Measurements from ENCODE around the gene EVI5L. TPM values are rescaled to one million over a fixed set of nuclear protein-coding genes. Genes with fewer than 3 reads are reported as not detected.
A peak's percentile ranks its signal among the peaks of the same experiment; 100 is the strongest.

EVI5L gene
- total and polyA plus RNA-seq, 2 of the 13 experiments (the other 11 are each of a cell fraction or from before 2014, with no cell fraction given) = 1.7 to 2.4 TPM

DNA sequence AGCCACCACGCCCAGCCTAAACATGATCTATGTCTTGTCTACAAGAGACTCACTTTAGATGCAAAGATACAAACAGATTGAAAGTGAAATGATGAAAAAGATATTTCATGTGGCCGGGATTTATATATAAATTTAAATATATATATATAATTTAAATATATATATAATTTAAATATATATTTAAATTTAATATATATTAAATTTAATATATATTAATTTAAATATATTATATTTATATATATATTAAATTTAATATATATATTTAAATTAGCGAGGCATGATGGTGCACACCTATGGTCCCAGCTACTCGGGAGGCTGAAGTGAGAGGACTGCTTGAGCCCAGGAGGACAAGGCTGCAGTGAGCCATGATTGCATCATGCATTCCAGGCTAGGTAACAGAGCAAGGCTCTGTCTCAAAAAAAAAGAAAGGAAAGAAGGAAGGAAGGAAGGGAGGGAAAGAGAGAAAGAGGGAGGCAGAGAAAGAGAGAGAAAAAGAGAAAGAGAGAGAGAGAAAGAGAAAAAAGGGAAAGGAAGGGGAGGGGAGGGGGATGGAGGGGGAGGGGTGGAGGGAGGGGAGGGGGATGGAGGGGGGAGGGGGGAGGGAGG lies 7.0 kb upstream of the EVI5L start (continued):
- TF ChIP-seq AGO1 (IDR thresholded peaks at IDR 0.05; ENCODE audit: low read depth, low read length, poor library complexity, severe bottlenecking) (no peak), ATF7 (IDR thresholded peaks at IDR 0.05) (peak; percentile 49), ATF7 (CRISPR knock-in tag; IDR thresholded peaks at IDR 0.05) (no peak), SETDB1 (CRISPR knock-in tag; IDR thresholded peaks at IDR 0.05; ENCODE audit: borderline replicate concordance) (no peak), TBP (CRISPR knock-in tag; IDR thresholded peaks at IDR 0.05) (no peak)

DNA sequence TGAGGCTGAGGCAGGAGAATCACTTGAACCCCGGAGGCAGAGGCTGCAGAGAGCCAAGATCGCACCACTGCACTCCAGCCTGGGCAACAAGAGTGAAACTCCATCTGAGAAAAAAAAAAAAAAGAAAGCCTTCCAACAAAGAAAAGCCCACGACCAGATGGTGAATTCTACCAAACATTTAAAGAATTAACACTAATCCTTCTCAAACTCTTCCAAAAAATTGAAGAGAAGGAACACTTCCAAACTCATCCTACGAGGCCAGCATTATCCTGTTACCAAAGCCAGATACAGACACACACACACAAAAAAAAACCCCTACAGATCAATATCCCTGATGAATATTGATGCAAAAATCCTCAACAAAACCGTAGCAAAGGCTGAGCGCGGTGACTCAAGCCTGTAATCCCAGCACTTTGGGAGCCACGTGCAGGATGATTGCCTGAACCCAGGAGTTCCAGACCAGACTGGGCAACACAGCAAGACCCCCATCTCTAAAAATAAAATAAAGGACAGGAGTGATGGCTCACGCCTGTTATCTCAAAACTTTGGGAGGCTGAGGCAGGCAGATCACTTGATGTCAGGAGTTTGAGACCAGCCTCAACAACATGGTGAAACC lies 6.2 kb upstream of the EVI5L start:
- WGBS (ENCODE audit: low lambda C conversion rate) = 6% methylated on average over 9 of the region's 9 CpGs
- in situ Hi-C loops (cut with HindIII; ENCODE audit: extremely low pct_ligation_motif_present, low pct_unique_long_range_greater_than_20kb) = no loop called here
- intact Hi-C loops (cut with micrococcal nuclease; ENCODE audit: unreplicated experiment) = no loop called here

More for the DNA sequence above, 6.2 kb upstream of the EVI5L start:
- H2AFZ ChIP-seq (ENCODE audit: low read length) = no peak overlapping the region
- H3K4me2 ChIP-seq (ENCODE audit: low read depth, low read length) = no peak overlapping the region
- H3K9ac ChIP-seq (ENCODE audit: insufficient read depth, low read depth, low read length) = no peak overlapping the region
- POLR2A ChIA-PET = no interaction called here
- no peak for TF ChIP-seq ZNF691 (CRISPR knock-in tag; IDR thresholded peaks at IDR 0.05; ENCODE audit: borderline replicate concordance, low read depth)
- peak; percentile 2 for TF ChIP-seq HNRNPK (IDR thresholded peaks at IDR 0.05; ENCODE audit: low read depth, low read length, poor library complexity, severe bottlenecking)
- TF ChIP-seq SUZ12 (IDR thresholded peaks at IDR 0.05; ENCODE audit: low read depth, low read length) = no peak
- TF ChIP-seq ZNF121 (CRISPR knock-in tag; IDR thresholded peaks at IDR 0.05) = peak; percentile 87
- no peak for TF ChIP-seq THAP9 (CRISPR knock-in tag; IDR thresholded peaks at IDR 0.05; ENCODE audit: borderline replicate concordance)
- TF ChIP-seq KLF12 (CRISPR knock-in tag; IDR thresholded peaks at IDR 0.05; ENCODE audit: borderline replicate concordance) = no peak
- TF ChIP-seq, protein P1, sequence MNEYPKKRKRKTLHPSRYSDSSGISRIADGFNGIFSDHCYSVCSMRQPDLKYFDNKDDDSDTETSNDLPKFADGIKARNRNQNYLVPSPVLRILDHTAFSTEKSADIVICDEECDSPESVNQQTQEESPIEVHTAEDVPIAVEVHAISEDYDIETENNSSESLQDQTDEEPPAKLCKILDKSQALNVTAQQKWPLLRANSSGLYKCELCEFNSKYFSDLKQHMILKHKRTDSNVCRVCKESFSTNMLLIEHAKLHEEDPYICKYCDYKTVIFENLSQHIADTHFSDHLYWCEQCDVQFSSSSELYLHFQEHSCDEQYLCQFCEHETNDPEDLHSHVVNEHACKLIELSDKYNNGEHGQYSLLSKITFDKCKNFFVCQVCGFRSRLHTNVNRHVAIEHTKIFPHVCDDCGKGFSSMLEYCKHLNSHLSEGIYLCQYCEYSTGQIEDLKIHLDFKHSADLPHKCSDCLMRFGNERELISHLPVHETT (CRISPR knock-in tag; conservative IDR thresholded peaks at IDR 0.05) = no peak
- TF ChIP-seq RORA (CRISPR knock-in tag; IDR thresholded peaks at IDR 0.05) = no peak
- BruUV-seq (replicated peaks) = no TSS peak
- no peaks in the 10 kb centered on the region for H3K79me2 ChIP-seq (ENCODE audit: insufficient read depth, low read length)
- ATAC-seq = no peak
- CTCF ChIA-PET (ENCODE audit: low intra/inter-chr PET ratio, low total read pairs) = no interaction called here
- H3K27ac ChIP-seq (ENCODE audit: extremely low read length, insufficient read depth, low read length) = no peak overlapping the region
- peaks cover 1 to 14% of the 10 kb centered on the region in 2 experiments; a peak in 3 of 5 replicates for H3K27me3 ChIP-seq (ENCODE audit: control insufficient read depth in 1 of 2, insufficient read depth in 2 of 2, low read length in 2 of 2)
- H4K20me1 ChIP-seq (ENCODE audit: insufficient read depth, low read length) = no peaks in the 10 kb centered on the region
- no peaks in the 10 kb centered on the region for H3K9me3 ChIP-seq (ENCODE audit: low read length)
- H3K4me1 ChIP-seq (ENCODE audit: insufficient read depth, low read length) = peaks cover 2% of the 10 kb centered on the region; the same call in 1 of the 2 replicates
- DNase-seq (ENCODE audit: low spot score) = no peak
- FAIRE-seq = no peak
- H3K4me3 ChIP-seq (replicated peaks in 1 of 3; ENCODE audit: insufficient read depth in 1 of 3, low read depth in 2 of 3, low read length in 3 of 3) = no peak overlapping the region
- no peaks in the 10 kb centered on the region for H3K36me3 ChIP-seq (replicated peaks in 1 of 2; ENCODE audit: control insufficient read depth in 1 of 2, insufficient read depth in 2 of 2, low read length in 2 of 2)
